HG02885 (cell line): ENCODE data around the gene IL10.

ENCODE experiments used
- ATAC-seq: cut with Tn5 transposase; IDR thresholded peaks from one replicate; pipeline ENCODE4 v1.9.1; 2021; ENCODE audit warnings: mild to moderate bottlenecking; ENCODE audit not compliant: unreplicated experiment, poor library complexity

The IL10 gene

DNA sequence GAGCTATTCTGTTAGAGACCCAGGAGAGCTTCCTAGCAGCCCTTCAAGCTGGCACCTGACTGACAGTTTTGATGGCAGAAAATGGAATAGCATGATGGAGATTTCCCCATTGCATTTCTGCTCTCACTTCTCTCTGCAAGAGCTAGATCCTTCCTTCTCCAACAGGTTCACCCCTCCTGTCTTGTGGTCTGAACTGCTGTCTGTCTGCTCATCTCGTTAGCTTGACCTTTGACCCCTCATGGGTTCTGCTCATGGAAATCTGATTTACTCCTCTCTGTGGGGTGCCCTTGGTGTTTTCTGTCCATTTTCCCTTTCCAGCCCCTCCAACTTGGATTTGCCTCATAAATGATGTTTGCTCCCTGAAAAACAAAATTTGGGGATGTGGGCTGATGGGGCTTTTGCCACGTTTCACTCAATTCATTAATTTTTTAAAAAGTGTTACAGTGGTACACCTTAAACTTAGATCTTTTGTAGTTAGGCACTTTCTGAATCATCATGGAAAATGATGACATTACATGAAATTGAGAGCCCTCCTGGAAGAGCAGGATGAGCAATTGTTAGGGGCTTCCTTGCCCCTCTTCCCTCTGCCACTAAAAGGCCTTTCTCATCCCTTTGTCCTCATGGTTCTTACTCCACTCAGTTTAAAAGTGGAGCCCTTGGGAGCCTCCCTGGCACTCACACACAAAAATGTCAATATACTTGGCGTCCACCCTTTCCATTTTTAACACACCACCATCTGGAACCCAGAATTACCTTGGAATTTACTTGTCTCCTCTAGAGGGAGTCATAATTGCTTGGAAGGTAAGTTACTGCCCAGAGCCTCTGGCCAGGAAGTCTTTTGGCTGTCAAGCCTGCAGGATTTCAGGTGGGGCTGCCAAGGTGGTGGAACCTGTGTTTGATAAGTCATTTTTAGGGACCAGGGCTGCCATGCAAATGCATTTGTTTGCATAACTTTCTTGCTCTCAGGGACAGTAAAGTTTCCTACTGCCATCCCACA, 33.6 kb downstream of the IL10 start:
- no peak for ATAC-seq

GRCh38 chr1:206737729-206738201, 34.5 kb downstream of the IL10 start:
- no peak for ATAC-seq

DNA sequence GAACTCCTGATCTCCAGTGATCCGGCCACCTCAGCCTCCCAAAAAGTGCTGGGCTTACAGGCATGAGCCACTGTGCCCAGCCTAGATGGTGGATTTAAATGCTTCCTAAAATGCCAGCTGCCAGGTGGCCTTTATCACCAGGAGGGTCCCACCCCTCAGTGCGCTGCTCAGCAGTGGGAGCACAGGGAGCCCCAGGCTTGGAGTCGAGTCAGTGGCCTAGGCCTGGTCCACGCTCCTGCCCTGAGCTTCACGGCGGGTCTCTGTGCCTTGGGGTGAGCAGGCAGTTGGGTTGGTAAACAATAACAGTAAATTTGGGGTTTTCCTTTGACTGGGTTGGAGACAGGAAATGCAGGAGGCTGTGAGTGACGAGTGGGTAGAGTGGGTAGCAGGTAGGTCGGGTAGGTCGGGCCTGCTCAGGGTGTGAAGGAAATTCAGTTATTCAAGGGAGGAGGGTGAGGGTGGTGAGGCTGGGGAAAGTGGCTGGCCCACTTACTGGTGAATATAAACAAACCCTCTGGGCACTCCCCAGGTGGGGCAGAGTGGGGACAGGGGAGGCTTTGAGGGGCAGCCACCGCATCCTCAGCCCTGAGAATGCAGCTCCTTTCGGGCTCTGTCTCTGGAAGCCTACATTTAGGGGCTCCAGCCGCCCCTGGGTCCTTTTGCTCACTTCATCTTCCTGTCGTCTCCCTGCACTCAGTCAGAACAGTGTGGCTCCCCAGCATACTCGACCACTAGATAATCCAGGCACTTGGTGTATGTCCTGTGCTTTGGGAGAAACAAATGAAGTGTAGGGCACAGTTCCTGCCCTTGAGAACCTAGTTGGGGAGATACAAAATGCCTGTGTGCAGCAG, 35.2 kb downstream of the IL10 start:
- no peak for ATAC-seq

DNA sequence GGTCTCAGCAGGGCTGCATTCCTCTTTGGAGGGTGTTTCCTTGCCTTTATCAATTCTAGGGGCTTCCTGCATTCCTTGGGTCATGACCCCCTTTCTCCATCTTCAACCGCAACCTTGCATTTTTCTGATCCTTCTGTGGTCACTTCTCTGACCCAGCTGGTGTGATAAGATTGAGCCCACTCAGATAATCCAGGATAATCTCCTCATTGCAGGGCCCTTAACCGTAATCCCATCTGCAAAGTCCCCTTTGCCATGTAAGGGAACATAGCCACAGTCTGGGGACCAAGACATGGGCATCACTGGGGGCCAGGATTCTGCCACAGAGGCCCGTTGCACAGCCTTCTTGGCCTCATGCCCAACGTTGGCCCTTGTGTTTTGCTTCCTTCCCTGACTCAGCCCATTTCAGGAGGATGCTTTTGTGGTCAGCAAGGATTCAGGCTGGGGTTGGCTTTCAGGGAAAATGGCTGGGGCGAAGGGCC, 36.7 kb downstream of the IL10 start:
- no peak for ATAC-seq

- no peak for ATAC-seq
Measured at GRCh38 chr1:206734499-206735142, 37.7 kb downstream of the IL10 start.

- no peak for ATAC-seq
Measured at GRCh38 chr1:206732992-206733391, 39.3 kb downstream of the IL10 start.

DNA sequence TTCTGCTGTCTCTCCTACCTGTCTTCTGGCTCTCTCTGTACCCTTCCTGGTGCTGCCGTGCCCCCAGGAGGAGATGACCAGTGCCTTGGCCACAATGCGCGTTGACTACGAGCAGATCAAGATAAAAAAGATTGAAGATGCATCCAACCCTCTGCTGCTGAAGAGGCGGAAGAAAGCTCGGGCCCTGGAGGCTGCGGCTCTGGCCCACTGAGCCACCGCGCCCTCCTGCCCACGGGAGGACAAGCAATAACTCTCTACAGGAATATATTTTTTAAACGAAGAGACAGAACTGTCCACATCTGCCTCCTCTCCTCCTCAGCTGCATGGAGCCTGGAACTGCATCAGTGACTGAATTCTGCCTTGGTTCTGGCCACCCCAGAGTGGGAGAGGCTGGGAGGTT, 39.8 kb downstream of the IL10 start:
- no peak for ATAC-seq

DNA sequence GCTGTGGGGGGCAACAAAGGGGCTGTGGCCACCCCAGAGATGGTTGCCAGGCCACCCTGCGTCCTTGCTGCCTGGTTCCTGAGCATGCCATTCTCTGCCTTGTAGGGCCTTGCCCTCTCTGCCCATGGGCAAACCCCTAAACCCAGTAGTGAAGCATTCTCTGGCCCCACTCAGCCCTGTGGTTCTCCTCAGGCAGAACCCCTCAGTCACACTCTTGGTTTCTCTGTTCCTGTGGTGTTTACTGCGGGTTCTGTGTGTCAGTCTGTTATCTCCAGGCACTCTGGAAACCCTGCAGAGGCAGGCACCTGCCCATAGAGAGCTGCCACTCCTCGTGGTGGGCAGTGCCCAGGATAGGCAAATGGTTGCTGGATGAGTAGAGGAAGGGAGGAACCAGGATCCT, 42.8 kb downstream of the IL10 start:
- ATAC-seq: no peak

- no peak for ATAC-seq
Measured at GRCh38 chr1:206729050-206729449, 43.2 kb downstream of the IL10 start.

DNA sequence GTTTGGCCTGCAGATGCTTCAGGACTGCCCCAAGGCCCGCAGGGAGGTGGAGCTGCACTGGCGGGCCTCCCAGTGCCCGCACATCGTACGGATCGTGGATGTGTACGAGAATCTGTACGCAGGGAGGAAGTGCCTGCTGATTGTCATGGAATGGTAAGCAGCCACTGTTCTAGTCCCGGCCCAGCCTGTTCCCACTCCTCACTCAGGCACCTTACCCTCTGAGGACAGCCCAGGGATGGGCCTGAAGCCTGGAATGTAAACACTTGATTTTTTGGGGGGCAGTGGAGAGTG, 43.7 kb downstream of the IL10 start:
- no peak for ATAC-seq

DNA sequence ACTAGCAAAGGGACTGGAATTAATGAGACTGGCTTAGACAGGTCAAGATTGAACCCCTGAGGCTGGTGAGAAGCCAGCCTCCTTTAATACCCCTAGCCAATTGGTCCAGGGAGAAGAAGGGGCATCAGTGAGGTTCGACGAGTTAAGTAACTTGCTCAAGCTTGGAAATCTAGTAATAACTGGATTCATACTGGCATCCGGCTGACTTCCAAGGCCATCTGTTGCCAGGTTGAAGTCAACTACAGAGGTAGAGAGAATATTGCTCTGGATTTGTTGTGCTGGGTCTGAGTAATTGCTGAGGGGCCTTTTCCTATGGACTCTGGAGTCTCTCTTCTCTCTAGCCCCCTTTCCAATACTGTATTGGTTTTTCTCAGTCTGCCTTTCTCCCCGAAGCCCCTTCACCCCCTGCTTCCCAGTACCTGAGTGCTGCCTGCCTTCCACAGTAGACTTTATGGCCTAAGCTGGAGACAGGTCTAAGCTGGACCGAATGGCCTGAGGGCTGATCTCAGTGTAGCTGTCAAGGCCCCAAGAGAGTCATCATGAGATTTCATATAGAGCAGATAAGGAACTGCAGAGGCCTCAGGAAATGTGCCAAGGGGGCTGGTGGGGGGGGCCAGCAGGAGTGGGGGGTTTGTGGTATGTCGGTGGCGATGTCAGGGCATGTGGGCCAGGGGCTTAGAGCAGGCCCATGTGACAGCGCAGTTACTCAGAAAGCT, 44.2 kb downstream of the IL10 start:
- no peak for ATAC-seq

- ATAC-seq: no peak
Measured at GRCh38 chr1:206725109-206725963, 47.0 kb downstream of the IL10 start.

- no peak for ATAC-seq
Measured at GRCh38 chr1:206723805-206724472, 48.4 kb downstream of the IL10 start.

DNA sequence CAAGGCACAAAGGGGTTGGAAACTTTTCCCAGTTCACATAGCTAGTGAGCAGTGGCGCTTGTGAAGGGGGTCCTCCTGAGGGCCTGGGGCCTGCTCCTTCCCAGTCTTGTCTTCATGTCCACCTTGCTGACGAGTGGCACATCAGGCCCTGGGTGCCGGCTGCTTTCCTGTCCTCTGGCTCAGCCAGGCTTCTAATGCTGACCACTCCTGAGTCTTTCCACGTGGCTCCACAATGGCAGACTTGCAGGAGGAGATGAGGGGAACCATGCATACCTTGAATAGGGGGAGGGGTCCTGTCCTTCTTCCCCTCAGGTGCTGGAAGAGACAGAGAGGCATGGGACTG, 48.9 kb downstream of the IL10 start:
- ATAC-seq: no peak

DNA sequence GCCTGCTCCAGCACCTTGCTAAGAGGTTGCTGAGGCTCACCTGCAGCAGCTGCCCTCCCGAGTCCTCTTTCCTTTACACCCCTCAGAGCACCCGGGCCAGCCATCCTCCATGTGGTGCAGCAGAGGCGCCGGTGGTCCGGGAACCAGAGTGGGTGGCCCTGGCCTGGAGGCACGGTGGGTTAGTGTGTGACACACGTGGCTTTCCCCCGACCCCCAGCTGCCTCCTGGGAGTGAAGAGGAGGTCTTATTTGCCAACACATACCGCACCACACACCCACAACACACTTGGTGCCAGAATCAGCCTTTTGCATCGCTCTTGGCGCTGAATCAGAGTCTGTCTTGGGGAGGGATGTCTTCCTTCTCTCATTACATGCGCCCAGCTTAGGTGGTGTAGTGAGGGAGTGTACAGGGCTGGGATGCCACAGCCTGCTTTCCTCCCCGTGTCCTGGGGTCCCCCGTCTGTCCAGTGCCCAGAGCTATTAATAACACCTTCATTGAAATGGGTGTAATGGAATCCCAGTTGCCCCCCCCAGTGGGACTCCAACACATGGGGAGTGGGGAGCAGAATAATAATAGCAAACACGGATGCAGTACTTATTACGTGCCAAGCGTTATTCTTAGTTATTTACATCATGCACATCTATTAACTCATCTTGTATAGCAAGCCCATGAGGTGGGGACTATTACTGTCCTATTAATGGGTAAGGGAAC, 49.4 kb downstream of the IL10 start:
- ATAC-seq: no peak

DNA sequence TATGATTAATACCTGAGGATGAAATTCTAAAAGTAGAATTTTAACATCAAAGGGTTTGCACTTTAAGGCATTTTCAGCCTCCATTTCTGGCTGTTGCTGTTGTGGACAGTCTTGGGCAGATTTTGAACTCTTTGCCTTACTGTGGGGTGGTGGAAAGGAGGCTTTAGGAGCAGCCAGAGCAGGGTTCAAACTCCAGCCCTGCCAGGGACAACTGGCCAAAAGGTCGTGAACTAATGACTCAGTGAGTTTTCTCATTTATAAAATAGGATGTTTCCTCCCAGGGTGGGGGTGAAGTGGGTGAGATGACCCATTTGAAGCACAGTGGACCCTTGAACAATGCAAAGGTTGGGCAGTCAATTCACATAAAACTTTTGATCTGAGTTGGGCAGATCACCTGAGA, 50.8 kb downstream of the IL10 start:
- ATAC-seq: no peak

GRCh38 chr1:206719169-206719839, 53.0 kb downstream of the IL10 start:
- ATAC-seq: no peak

DNA sequence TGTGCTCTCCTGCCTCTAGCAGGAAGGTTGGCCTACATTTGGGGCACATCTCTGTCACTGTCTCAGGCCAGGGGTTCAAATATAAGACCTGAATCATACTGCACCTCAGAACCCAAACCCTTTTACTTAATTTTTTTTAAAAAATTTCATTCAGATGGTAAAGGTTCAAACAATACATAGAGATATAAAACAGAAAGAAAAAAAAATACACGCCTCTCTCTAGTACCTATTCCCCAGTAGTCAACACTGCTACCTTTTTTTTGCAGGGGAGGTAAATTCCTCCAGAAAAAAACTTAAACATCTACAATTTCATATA, 54.7 kb downstream of the IL10 start:
- no peak for ATAC-seq
